Esophagus muscularis mucosa (tissue), 3 donors: ENCODE data around the gene MRTFB.

Source experiments
- CTCF ChIP-seq, 3 experiments: fragments of 200-600 bp in 2 of 3; fragments of 450-650 bp in 1 of 3; sonication (generic) in 2 of 3; IDR thresholded peaks; one replicate each; pipeline ENCODE4 v1.5.1; 2017 to 2019; ENCODE audit warnings: antibody characterized with exemption in 3 of 3, mild to moderate bottlenecking in 2 of 3, moderate library complexity in 1 of 3
- POLR2AphosphoS5 ChIP-seq, 2 donors: sonication (generic); formaldehyde crosslinking; IDR thresholded peaks; one replicate each; pipeline ENCODE4 v1.6.1; 2017; ENCODE audit warnings: antibody characterized with exemption in 2 of 2

GRCh38 chr16:14057878-14058382 lies 13.2 kb upstream of the MRTFB start:
- no peak for TF ChIP-seq CTCF (IDR thresholded peaks at IDR 0.05)
- TF ChIP-seq POLR2AphosphoS5 (IDR thresholded peaks at IDR 0.05) = peak; percentile 27 to 48
